Heart left ventricle (tissue), 13 donors: ENCODE measurements around the gene IFI27L2.

Source experiments
- CTCF ChIP-seq, 12 donors: fragments of 200-600 bp; sonication (generic) in 4 of 12; IDR thresholded peaks; one replicate each; pipeline versions ENCODE4 v1.5.0 to v1.8.0; 2018 to 2022; ENCODE audit warnings: antibody characterized with exemption in 12 of 12, mild to moderate bottlenecking in 5 of 12
- POLR2A ChIP-seq, 2 donors: fragments of 450-650 bp; IDR thresholded peaks; one replicate each; pipeline ENCODE4 v1.6.1; 2017; ENCODE audit warnings: antibody characterized with exemption in 2 of 2, mild to moderate bottlenecking in 2 of 2, moderate library complexity in 2 of 2
- donor health status: ischemic (EF 13 %, LVEDD 7.1; RV severe dilation, severe dysfunction).
- donor health status: DM: no; HTN: yes; CAD: no.
- donor health status: DM: no; HTN: no; CAD: no.
- donor health status: ischemic (EF 25% LVEDD 6.9; RV normal size, moderate dysfunction).
- donor health status: ischemic (EF 25% LVEDD 5.7; RV mildly dilated, moderate dysfunction).
- donor health status: ischemic (EF 35%, LVEDD 5.7; RV mildly dilated, moderate dysfunction).
- donor health status: nonischemic (EF 11% LVEDD 7.7; RV severe dilation, severe dysfunction).
- donor health status: DM: yes; HTN: yes; CAD: no.
- donor health status: PGD.
- donor health status: ischemic (EF 29% LVEDD 5.4; RV normal size, mild dysfunction).
- donor health status: nonischemic (EF 23%, LVEDD 6.1; RV moderate dilation, normal function).

GRCh38 chr14:94157197-94157596 is 27.8 kb upstream of the IFI27L2 start:
- TF ChIP-seq CTCF (IDR thresholded peaks at IDR 0.05) (no peak), POLR2A (IDR thresholded peaks at IDR 0.05) (no peak)
